Ishikawa (cell line): ENCODE results near the gene SCNN1B.
A peak's percentile ranks its signal among the peaks of the same experiment; 100 is the strongest.

Source experiments
- CEBPB ChIP-seq: IDR thresholded peaks from 2 replicates; pipeline ENCODE4 v1.6.1; 2012
- EP300 ChIP-seq: IDR thresholded peaks from 2 replicates; pipeline ENCODE4 v1.6.1; 2012; ENCODE audit warnings: borderline replicate concordance
- FOXM1 ChIP-seq: IDR thresholded peaks from 2 replicates; pipeline ENCODE4 v1.6.1; 2012; ENCODE audit warnings: low read depth, borderline replicate concordance
- MAX ChIP-seq: IDR thresholded peaks from 2 replicates; pipeline ENCODE4 v1.6.1; 2012
- RAD21 ChIP-seq: IDR thresholded peaks from 2 replicates; pipeline ENCODE4 v1.6.1; 2012; ENCODE audit warnings: low read depth
- TAF1 ChIP-seq: IDR thresholded peaks from 2 replicates; pipeline ENCODE4 v1.6.1; 2012; ENCODE audit warnings: low read depth, mild to moderate bottlenecking
- USF1 ChIP-seq: IDR thresholded peaks from 2 replicates; pipeline ENCODE4 v1.6.1; 2012
- YY1 ChIP-seq: IDR thresholded peaks from 2 replicates; pipeline ENCODE4 v1.6.1; 2012; ENCODE audit warnings: low read depth

- TF ChIP-seq RAD21 (peak; percentile 29; the same call in 1 of the 2 replicates), USF1 (no peak), FOXM1 (no peak), EP300 (no peak), CEBPB (no peak), YY1 (peak; percentile 47; the same call in 1 of the 2 replicates), MAX (no peak), TAF1 (no peak)
Measured at GRCh38 chr16:23296994-23297393, 5.1 kb upstream of the SCNN1B start.
